GM19463 (cell line): Measurements from ENCODE around the gene PSTPIP2.

Experiments used
- ATAC-seq: cut with Tn5 transposase; IDR thresholded peaks from one replicate; pipeline ENCODE4 v1.9.1; 2021; ENCODE audit warnings: mild to moderate bottlenecking, moderate library complexity; ENCODE audit not compliant: unreplicated experiment

Gene PSTPIP2

GRCh38 chr18:46037512-46038305 is 34.4 kb downstream of the PSTPIP2 start:
- no peak for ATAC-seq

GRCh38 chr18:46035696-46036680 is 36.1 kb downstream of the PSTPIP2 start:
- no peak for ATAC-seq

- no peak for ATAC-seq
Measured at GRCh38 chr18:46034230-46034629, 37.8 kb downstream of the PSTPIP2 start.

- ATAC-seq, result no peak
Measured at GRCh38 chr18:46031741-46032140, 40.3 kb downstream of the PSTPIP2 start.

- ATAC-seq, result no peak
Measured at GRCh38 chr18:46028536-46028891, 43.5 kb downstream of the PSTPIP2 start.

- ATAC-seq, result no peak
Measured at GRCh38 chr18:46019936-46020335, 52.1 kb downstream of the PSTPIP2 start.

GRCh38 chr18:46013484-46014189 is 58.4 kb downstream of the PSTPIP2 start:
- ATAC-seq, result peak; percentile 81

- ATAC-seq, result no peak
Measured at GRCh38 chr18:46010676-46011075, 61.4 kb downstream of the PSTPIP2 start.

GRCh38 chr18:46010050-46010449 is 62.0 kb downstream of the PSTPIP2 start:
- ATAC-seq, result no peak

- ATAC-seq, result no peak
Measured at GRCh38 chr18:46009125-46009840, 62.8 kb downstream of the PSTPIP2 start.

- ATAC-seq, result no peak
Measured at GRCh38 chr18:46008531-46008930, 63.5 kb downstream of the PSTPIP2 start.

- no peak for ATAC-seq
Measured at GRCh38 chr18:46007165-46007564, 64.9 kb downstream of the PSTPIP2 start.

- no peak for ATAC-seq
Measured at GRCh38 chr18:46002934-46003333, 69.1 kb downstream of the PSTPIP2 start.

- ATAC-seq, result no peak
Measured at GRCh38 chr18:46001892-46002291, 70.2 kb downstream of the PSTPIP2 start.

GRCh38 chr18:46001074-46001473 is 71.0 kb downstream of the PSTPIP2 start:
- ATAC-seq, result no peak

GRCh38 chr18:45999536-45999935 is 72.5 kb downstream of the PSTPIP2 start:
- no peak for ATAC-seq

- no peak for ATAC-seq
Measured at GRCh38 chr18:45998244-45998643, 73.8 kb downstream of the PSTPIP2 start.

GRCh38 chr18:45997700-45998151 is 74.3 kb downstream of the PSTPIP2 start:
- peak; percentile 45 for ATAC-seq

- ATAC-seq, result no peak
Measured at GRCh38 chr18:45995461-45995860, 76.6 kb downstream of the PSTPIP2 start.

GRCh38 chr18:45993438-45993837 is 78.6 kb downstream of the PSTPIP2 start:
- no peak for ATAC-seq
